ENCODE data around the gene BCAR3. TPM values are rescaled to one million over a fixed set of nuclear protein-coding genes. Genes with fewer than 3 reads are reported as not detected.

The BCAR3 gene
- total and polyA plus RNA-seq, 2 of the 4 experiments (the other 2 are of a cell fraction) = 41.4 to 46.4 TPM

DNA sequence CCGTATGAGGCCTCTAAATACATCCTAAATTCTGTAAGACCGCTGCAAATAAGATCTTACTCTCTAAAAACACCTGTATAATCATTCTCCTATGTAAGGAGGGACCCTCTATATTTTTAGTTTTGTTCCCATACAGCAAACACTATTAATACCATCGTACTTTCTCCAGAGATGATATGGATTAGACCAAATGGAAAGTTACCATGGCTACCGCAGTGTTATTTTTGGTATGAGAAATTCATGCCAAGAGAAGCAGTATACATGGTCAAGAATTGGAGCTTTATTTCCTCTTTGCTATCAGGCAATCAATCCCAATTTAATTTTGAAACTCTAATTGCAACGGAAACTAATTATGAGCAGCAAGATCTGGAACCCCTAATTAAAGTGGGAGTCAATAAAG, 70.0 kb downstream of the BCAR3 start:
- Histone ChIP-seq H2BK120ac (ENCODE audit: low read depth, low read length) (no peak overlapping the region), H2BK20ac (ENCODE audit: low read depth, low read length) (no peak overlapping the region), H4K20me1 (ENCODE audit: insufficient read depth, low read length) (peaks cover 96% of the 10 kb centered on the region), H3K27ac (ENCODE audit: insufficient read depth, low read length) (no peak overlapping the region), H2AK5ac (ENCODE audit: low read depth, low read length) (no peak overlapping the region), H3K9ac (ENCODE audit: low read depth, low read length) (no peak overlapping the region), H3K4me1 (ENCODE audit: control insufficient read depth, insufficient read depth, low read length) (peaks cover 39% of the 10 kb centered on the region), H2BK5ac (ENCODE audit: low read depth, low read length, poor library complexity, severe bottlenecking) (no peak overlapping the region), H3K27me3 (ENCODE audit: control insufficient read depth, insufficient read depth, low read length) (no peaks in the 10 kb centered on the region), H3K4ac (ENCODE audit: low read depth, low read length) (no peak overlapping the region), H3K4me3 (ENCODE audit: insufficient read depth, low read depth, low read length) (no peak overlapping the region), H3K14ac (replicated peaks; ENCODE audit: low read depth, low read length) (no peak overlapping the region), H3K18ac (ENCODE audit: low read depth, low read length) (no peak overlapping the region), H3K23ac (ENCODE audit: low read depth, low read length) (no peak overlapping the region), H3K56ac (ENCODE audit: extremely low read depth, insufficient read depth, low read length) (no peak overlapping the region), H2AK9ac (replicated peaks; ENCODE audit: low read depth, low read length, poor library complexity) (no peak overlapping the region), H3K4me2 (ENCODE audit: low read depth, low read length) (no peak overlapping the region), H4K91ac (ENCODE audit: insufficient read depth, low read depth, low read length) (no peak overlapping the region), H3K79me1 (ENCODE audit: low read depth in 1 of 2, low read length in 2 of 2) (peaks cover 49 to 99% of the 10 kb centered on the region in 2 experiments), H4K8ac (ENCODE audit: low read depth in 2 of 2, low read length in 2 of 2) (no peak overlapping the region), H3K9me1 (ENCODE audit: insufficient read depth, low read length) (peaks cover 52% of the 10 kb centered on the region), H3K9me3 (ENCODE audit: control insufficient read depth, insufficient read depth, low read length) (no peaks in the 10 kb centered on the region), H4K5ac (ENCODE audit: low read depth, low read length) (no peak overlapping the region), H3K36me3 (ENCODE audit: control insufficient read depth, insufficient read depth, low read length) (no peaks in the 10 kb centered on the region), H2AFZ (replicated peaks; ENCODE audit: low read length, poor library complexity) (no peak overlapping the region), H2BK15ac (ENCODE audit: low read depth, low read length) (no peak overlapping the region)
- WGBS, 2 experiments (ENCODE audit: extremely low coverage in 2 of 2, insufficient read length in 1 of 2) = no CpG with 5 or more reads among the region's 5 CpGs
- no peak for DNase-seq
- no TSS peak for BruUV-seq (replicated peaks)
- TF ChIP-seq MAZ (IDR thresholded peaks at IDR 0.05; ENCODE audit: borderline replicate concordance, low read depth, low read length) (no peak), POLR2A (IDR thresholded peaks at IDR 0.05; ENCODE audit: low read depth, low read length) (no peak), CHD1 (IDR thresholded peaks at IDR 0.05; ENCODE audit: low read depth, low read length) (no peak), RCOR1 (IDR thresholded peaks at IDR 0.05; ENCODE audit: insufficient replicate concordance, low read length) (no peak)
- in situ Hi-C loops (cut with MboI; ENCODE audit: low sequenced_read_pairs) (loop anchor here (10.0 kb wide), 1 partner anchor 307 kb away; no protein-coding TSS in a partner anchor), intact Hi-C loops (cut with micrococcal nuclease) (no loop called here), dilution Hi-C loops (cut with HindIII; ENCODE audit: low sequenced_read_pairs, unreplicated experiment) (no loop called here)
- ChIA-PET POLR2A (ENCODE audit: unreplicated experiment) (no interaction called here), CTCF (no interaction called here)
- ATAC-seq (ENCODE audit: low read depth) = no peak

Measured in IMR-90 (cell line).